Measurements from ENCODE around the gene SMC4. TPM values are rescaled to one million over a fixed set of nuclear protein-coding genes. Genes with fewer than 3 reads are reported as not detected.

The SMC4 gene
- total RNA-seq, 1 experiment from 2014 or later: 183 TPM

- BruUV-seq (replicated peaks): no TSS peak
- DNase-seq (no peak), ATAC-seq (no peak)
- Histone ChIP-seq H3K36me3 (ENCODE audit: low read depth, low read length) (peaks cover 11% of the 10 kb centered on the region; the same call in 1 of the 2 replicates), H3K27ac (ENCODE audit: low read length) (no peak overlapping the region), H4K20me1 (ENCODE audit: low read length) (peaks cover 9% of the 10 kb centered on the region; the same call in 1 of the 2 replicates), H3K79me2 (ENCODE audit: low read length) (peaks cover 82% of the 10 kb centered on the region), H3F3A (ENCODE audit: low read length, unreplicated experiment) (no peaks in the 10 kb centered on the region), H2AFZ (ENCODE audit: low read length) (no peak overlapping the region), H3K9me2 (replicated peaks; ENCODE audit: low read length) (no peaks in the 10 kb centered on the region), H3K9ac (ENCODE audit: low read length) (no peak overlapping the region), H3K4me2 (ENCODE audit: low read length) (peak overlapping the region; percentile 91), H3K4me3 (ENCODE audit: low read length) (peak overlapping the region; percentile 76; the same call in 1 of the 2 replicates), H3K9me3 (ENCODE audit: low read length) (no peaks in the 10 kb centered on the region), H3K4me1 (ENCODE audit: insufficient read depth, low read length) (peaks cover 40% of the 10 kb centered on the region), H3K27me3 (ENCODE audit: low read length) (no peaks in the 10 kb centered on the region)
- intact Hi-C loops (cut with micrococcal nuclease): loop anchor here (5.0 kb wide), 1 partner anchor 116 kb away; no protein-coding TSS in a partner anchor
- TF ChIP-seq, protein P1, sequence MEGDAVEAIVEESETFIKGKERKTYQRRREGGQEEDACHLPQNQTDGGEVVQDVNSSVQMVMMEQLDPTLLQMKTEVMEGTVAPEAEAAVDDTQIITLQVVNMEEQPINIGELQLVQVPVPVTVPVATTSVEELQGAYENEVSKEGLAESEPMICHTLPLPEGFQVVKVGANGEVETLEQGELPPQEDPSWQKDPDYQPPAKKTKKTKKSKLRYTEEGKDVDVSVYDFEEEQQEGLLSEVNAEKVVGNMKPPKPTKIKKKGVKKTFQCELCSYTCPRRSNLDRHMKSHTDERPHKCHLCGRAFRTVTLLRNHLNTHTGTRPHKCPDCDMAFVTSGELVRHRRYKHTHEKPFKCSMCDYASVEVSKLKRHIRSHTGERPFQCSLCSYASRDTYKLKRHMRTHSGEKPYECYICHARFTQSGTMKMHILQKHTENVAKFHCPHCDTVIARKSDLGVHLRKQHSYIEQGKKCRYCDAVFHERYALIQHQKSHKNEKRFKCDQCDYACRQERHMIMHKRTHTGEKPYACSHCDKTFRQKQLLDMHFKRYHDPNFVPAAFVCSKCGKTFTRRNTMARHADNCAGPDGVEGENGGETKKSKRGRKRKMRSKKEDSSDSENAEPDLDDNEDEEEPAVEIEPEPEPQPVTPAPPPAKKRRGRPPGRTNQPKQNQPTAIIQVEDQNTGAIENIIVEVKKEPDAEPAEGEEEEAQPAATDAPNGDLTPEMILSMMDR (conservative IDR thresholded peaks at IDR 0.05; ENCODE audit: low read depth, low read length): no peak
- TF ChIP-seq EZH2phosphoT487 (IDR thresholded peaks at IDR 0.05; ENCODE audit: borderline replicate concordance, low read length) (no peak), EZH2 (IDR thresholded peaks at IDR 0.05; ENCODE audit: low read length, unreplicated experiment) (no peak)
- POLR2A ChIA-PET (ENCODE audit: unreplicated experiment): no interaction called here
- CTCF ChIA-PET: no interaction called here
Measured at GRCh38 chr3:160445854-160446253, 46.4 kb downstream of the SMC4 start.

- Histone ChIP-seq H3K27me3 (ENCODE audit: low read length) (no peaks in the 10 kb centered on the region), H3K79me2 (ENCODE audit: low read length) (peaks cover 77% of the 10 kb centered on the region), H3F3A (ENCODE audit: low read length, unreplicated experiment) (no peaks in the 10 kb centered on the region), H3K4me2 (ENCODE audit: low read length) (peak overlapping the region; percentile 91), H3K9me2 (replicated peaks; ENCODE audit: low read length) (no peaks in the 10 kb centered on the region), H3K36me3 (ENCODE audit: low read depth, low read length) (peaks cover 11% of the 10 kb centered on the region; the same call in 1 of the 2 replicates), H2AFZ (ENCODE audit: low read length) (no peak overlapping the region), H3K27ac (ENCODE audit: low read length) (no peak overlapping the region), H3K4me1 (ENCODE audit: insufficient read depth, low read length) (peaks cover 46% of the 10 kb centered on the region), H4K20me1 (ENCODE audit: low read length) (peaks cover 9% of the 10 kb centered on the region; the same call in 1 of the 2 replicates), H3K4me3 (ENCODE audit: low read length) (peak overlapping the region; percentile 76), H3K9ac (ENCODE audit: low read length) (peak overlapping the region; percentile 69; the same call in 1 of the 2 replicates), H3K9me3 (ENCODE audit: low read length) (no peaks in the 10 kb centered on the region)
- TF ChIP-seq EZH2phosphoT487 (IDR thresholded peaks at IDR 0.05; ENCODE audit: borderline replicate concordance, low read length) (no peak), EZH2 (IDR thresholded peaks at IDR 0.05; ENCODE audit: low read length, unreplicated experiment) (no peak)
- TF ChIP-seq, protein P1 (conservative IDR thresholded peaks at IDR 0.05; ENCODE audit: low read depth, low read length): no peak
- DNase-seq (no peak), ATAC-seq (no peak)
- ChIA-PET POLR2A (ENCODE audit: unreplicated experiment) (no interaction called here), CTCF (no interaction called here)
- intact Hi-C loops (cut with micrococcal nuclease): loop anchor here (5.0 kb wide), 1 partner anchor 116 kb away; no protein-coding TSS in a partner anchor
- BruUV-seq (replicated peaks): no TSS peak
Measured at GRCh38 chr3:160446522-160447056, 47.1 kb downstream of the SMC4 start.

DNA sequence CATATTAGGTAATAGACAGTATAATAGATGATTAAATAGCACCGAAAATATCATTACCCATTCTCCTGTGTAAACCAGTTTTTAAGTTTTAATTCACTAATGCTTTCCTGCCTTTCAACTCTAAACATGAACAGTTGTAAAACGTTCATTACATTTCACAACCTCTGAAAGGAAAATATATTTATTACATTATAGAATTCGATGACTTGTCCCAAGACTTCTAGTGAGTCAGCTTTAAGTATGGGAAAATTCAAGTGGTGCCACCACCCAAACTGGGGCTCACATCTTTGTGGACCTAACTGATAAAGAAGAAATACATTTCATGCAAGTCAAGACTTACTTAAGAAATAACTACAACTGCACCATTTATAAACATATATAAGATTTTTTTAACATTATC is 48.1 kb downstream of the SMC4 start:
- peaks cover 9% of the 10 kb centered on the region; the same call in 1 of the 2 replicates for H4K20me1 ChIP-seq (ENCODE audit: low read length)

More for the DNA sequence above, 48.1 kb downstream of the SMC4 start:
- peak overlapping the region; percentile 5; the same call in 1 of the 2 replicates for H3K27ac ChIP-seq (ENCODE audit: low read length)
- ChIA-PET CTCF (no interaction called here), POLR2A (ENCODE audit: unreplicated experiment) (no interaction called here)
- intact Hi-C loops (cut with micrococcal nuclease): loop anchor here (5.0 kb wide), 1 partner anchor 115 kb away; no protein-coding TSS in a partner anchor
- no TSS peak for BruUV-seq (replicated peaks)
- peak; percentile 69 for DNase-seq
- H3F3A ChIP-seq (ENCODE audit: low read length, unreplicated experiment): no peaks in the 10 kb centered on the region
- no peak for ATAC-seq
- no peaks in the 10 kb centered on the region for H3K27me3 ChIP-seq (ENCODE audit: low read length)
- H3K9me2 ChIP-seq (replicated peaks; ENCODE audit: low read length): no peaks in the 10 kb centered on the region
- peaks cover 48% of the 10 kb centered on the region for H3K4me1 ChIP-seq (ENCODE audit: insufficient read depth, low read length)
- peaks cover 67% of the 10 kb centered on the region for H3K79me2 ChIP-seq (ENCODE audit: low read length)
- peaks cover 11% of the 10 kb centered on the region; the same call in 1 of the 2 replicates for H3K36me3 ChIP-seq (ENCODE audit: low read depth, low read length)
- no peak overlapping the region for H2AFZ ChIP-seq (ENCODE audit: low read length)
- H3K9me3 ChIP-seq (ENCODE audit: low read length): no peaks in the 10 kb centered on the region
- TF ChIP-seq, protein P1 (conservative IDR thresholded peaks at IDR 0.05; ENCODE audit: low read depth, low read length): no peak
- TF ChIP-seq EZH2 (IDR thresholded peaks at IDR 0.05; ENCODE audit: low read length, unreplicated experiment) (no peak), EZH2phosphoT487 (IDR thresholded peaks at IDR 0.05; ENCODE audit: borderline replicate concordance, low read length) (no peak)
- H3K4me2 ChIP-seq (ENCODE audit: low read length): peak overlapping the region; percentile 91
- peak overlapping the region; percentile 69 for H3K9ac ChIP-seq (ENCODE audit: low read length)
- H3K4me3 ChIP-seq (ENCODE audit: low read length): peak overlapping the region; percentile 76
